ENCODE data around the gene SP3. TPM values are rescaled to one million over a fixed set of nuclear protein-coding genes. Genes with fewer than 3 reads are reported as not detected.

SP3 gene
- total RNA-seq, 4 donors from 2014 or later, result 91.6 to 135 (median 131) TPM

DNA sequence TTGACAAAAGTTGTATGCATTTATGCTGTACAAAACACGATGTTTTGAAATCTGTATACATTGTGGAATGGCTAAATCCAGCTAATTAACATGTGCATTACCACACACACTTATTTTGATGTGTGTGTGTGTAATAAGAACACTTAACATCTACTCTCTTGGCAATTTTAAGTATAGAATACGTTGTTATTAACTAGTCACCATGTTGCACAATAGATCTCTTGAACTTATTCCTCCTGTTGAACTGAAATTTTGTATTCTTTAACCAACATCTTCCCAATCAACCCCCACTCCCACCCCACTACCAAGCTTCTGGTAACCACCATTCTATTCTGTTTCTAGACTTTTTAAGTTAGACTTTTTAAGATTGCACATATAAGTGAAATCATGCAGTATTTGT, 16.3 kb upstream of the SP3 start:
- TF ChIP-seq, protein P1, sequence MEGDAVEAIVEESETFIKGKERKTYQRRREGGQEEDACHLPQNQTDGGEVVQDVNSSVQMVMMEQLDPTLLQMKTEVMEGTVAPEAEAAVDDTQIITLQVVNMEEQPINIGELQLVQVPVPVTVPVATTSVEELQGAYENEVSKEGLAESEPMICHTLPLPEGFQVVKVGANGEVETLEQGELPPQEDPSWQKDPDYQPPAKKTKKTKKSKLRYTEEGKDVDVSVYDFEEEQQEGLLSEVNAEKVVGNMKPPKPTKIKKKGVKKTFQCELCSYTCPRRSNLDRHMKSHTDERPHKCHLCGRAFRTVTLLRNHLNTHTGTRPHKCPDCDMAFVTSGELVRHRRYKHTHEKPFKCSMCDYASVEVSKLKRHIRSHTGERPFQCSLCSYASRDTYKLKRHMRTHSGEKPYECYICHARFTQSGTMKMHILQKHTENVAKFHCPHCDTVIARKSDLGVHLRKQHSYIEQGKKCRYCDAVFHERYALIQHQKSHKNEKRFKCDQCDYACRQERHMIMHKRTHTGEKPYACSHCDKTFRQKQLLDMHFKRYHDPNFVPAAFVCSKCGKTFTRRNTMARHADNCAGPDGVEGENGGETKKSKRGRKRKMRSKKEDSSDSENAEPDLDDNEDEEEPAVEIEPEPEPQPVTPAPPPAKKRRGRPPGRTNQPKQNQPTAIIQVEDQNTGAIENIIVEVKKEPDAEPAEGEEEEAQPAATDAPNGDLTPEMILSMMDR (IDR thresholded peaks at IDR 0.05; ENCODE audit: low read depth), result no peak

DNA sequence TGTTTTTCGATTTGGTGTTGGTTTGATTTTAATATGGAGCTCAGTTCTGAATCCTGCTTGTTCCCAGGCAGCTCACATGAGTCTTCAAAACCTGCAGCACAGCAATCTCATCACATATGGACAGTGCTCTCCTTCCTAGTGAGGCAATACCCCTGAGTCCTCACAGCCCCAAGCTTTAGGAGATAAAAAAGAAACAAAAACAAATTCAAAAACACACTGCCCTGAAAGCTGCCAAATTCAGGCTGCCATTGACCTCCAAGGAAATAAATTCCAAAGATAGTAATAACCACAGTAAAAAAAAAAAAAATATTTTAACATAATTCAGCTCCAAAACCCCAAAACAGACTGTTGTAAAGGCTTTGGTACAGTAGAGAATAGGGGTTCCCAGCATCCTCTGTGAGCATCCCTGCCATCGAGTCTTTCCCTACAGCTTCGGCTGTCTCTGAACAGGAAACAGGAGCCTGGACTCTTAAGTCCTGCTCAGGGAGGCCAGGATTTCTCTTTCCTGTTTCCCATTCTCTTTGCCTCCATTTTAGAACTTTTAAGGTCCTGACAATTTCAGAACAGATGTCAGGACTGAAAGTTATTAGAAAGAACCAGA, 14.7 kb upstream of the SP3 start:
- TF ChIP-seq, protein P1 (IDR thresholded peaks at IDR 0.05; ENCODE audit: low read depth), result no peak

DNA sequence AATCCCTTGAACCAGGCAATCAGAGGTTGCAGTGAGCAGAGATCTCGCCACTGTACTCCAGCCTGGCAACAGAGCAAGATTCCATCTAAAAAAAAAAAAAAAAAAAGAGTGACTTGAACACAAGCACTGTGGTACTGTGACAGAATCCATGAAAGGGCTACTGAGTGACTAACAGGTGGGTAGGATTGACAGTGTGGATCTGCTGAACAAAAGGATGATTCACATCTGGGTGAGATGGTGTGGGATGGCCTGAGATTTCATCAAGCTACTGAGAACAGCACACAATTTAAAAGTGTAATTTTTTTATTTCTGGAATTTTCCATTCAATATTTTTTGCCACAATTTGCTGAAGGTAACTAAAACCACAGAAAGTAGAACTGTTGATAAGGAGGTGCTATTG, 13.3 kb upstream of the SP3 start:
- TF ChIP-seq, protein P1 (IDR thresholded peaks at IDR 0.05; ENCODE audit: low read depth), result no peak

DNA sequence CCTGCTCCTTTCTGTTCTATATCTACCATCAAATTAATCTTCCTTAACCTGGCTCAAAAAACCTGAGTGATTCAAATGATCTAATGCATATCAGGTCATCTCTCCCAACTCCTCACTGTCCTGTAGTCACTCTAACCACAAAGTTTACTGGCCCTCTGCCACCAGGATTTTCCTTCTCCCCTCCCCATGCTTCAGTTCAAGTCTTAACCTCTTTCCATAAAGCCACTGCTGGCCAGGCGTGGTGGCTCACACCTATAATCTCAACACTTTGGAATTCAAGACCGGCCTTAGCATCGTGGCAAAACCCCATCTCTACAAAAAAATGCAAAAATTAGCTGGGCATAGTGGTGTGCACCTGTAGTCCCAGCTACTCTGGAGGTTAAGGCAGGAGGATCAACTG, 7.5 kb upstream of the SP3 start:
- TF ChIP-seq, protein P1 (IDR thresholded peaks at IDR 0.05; ENCODE audit: low read depth), result no peak

DNA sequence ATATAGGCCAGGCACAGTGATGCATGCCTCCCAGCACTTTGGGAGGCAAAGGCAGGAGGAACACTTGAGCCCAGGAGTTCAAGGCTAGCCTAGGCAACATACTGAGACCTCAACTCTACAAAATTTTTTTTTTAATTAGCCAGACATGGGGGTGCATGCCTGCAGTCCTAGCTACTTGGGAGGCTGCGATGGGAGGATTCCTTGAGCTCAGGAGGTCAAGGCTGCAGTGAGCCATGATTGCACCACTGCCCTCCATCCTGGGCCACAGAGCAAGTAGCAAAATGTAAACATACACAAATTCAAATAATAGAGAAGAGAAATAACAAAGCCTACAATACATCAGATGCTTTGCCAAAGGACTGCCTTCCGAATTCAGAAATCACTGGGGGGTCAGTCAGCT, 7.0 kb upstream of the SP3 start:
- TF ChIP-seq, protein P1 (IDR thresholded peaks at IDR 0.05; ENCODE audit: low read depth), result no peak

DNA sequence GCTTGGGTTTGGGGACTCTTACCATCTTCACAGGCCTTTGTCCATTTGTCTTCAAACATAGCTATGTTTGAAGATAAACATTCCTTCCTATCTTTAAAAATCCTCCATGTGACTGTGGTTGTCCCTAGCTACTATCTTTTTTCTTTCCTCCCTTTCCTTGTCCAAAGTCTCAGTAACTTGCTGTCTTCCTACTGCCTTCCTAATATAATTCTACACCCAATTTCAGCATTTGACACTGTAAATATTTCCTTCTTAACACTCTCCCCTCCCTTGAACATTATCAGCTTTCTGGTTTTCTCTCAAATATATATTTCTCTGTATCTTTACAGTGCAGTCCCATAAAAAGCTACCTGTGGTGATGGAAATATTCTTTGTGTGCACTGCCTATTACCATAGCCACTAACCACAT, 5.3 kb upstream of the SP3 start:
- TF ChIP-seq, protein P1 (IDR thresholded peaks at IDR 0.05; ENCODE audit: low read depth), result no peak

DNA sequence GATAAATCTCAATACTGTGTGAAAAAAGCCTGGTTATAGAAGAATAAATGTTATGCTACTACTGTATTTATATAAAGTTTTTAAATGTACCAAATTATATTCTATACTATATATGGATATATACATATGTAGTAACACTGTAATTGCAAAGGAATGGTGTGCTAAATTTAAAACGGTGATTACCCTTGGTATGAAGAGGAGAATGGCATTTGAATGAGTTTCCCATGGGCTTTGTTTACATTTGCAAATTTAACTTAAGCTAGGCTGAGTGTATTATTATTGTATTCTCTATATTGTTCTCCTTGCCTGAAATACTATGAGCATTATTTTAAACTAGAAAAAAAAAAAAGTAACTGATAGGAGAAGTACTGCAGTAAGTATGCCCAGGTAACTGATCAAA, 4.7 kb upstream of the SP3 start:
- TF ChIP-seq, protein P1 (IDR thresholded peaks at IDR 0.05; ENCODE audit: low read depth), result no peak

Measured in subcutaneous adipose tissue (tissue), 4 donors.